GM12878 (cell line): ENCODE results near the gene RFFL. TPM values are rescaled to one million over a fixed set of nuclear protein-coding genes. Genes with fewer than 3 reads are reported as not detected.

Experiments used
- ATAC-seq: fragments of 200-7000 bp; cut with Tn5 transposase; 3 replicates; pipeline ENCODE4 v1.9.1; 2020; ENCODE audit warnings: mild to moderate bottlenecking, moderate library complexity
- BruUV-seq: library from RNA; stranded (reverse); fragments of 400-500 nt; replicated peaks from 2 replicates; lab custom pipeline; 2021; lab: Mats Ljungman, UMichigan
- CTCF ChIA-PET: fragments of 300-600 bp; sonication (Branson Sonifier 250); formaldehyde crosslinking; extraction: SDS; loops from one replicate; lab custom pipeline; 2021; ENCODE audit warnings: inconsistent platforms; lab: Yijun Ruan, JAX
- POLR2A ChIA-PET: fragments of 350-600 bp; formaldehyde crosslinking; extraction: SDS; loops from one replicate; lab custom pipeline; 2021; ENCODE audit warnings: inconsistent platforms; lab: Charles Lee
- RAD21 ChIA-PET: fragments of 300-600 bp; sonication (Branson Sonifier 250); formaldehyde crosslinking; loops from one replicate; lab custom pipeline; 2023; ENCODE audit warnings: antibody characterized with exemption; ENCODE audit not compliant: unreplicated experiment; lab: Charles Lee
- SMC1A ChIA-PET: fragments of 300-600 bp; sonication (Branson Sonifier 250); formaldehyde crosslinking; loops from one replicate; lab custom pipeline; 2023; ENCODE audit not compliant: unreplicated experiment, uncharacterized antibody; lab: Charles Lee
- DNase-seq: peaks from one replicate; pipeline ENCODE4 v3.0.0-alpha.2; 2011; ENCODE audit warnings: low read depth, low spot score
- FAIRE-seq: peaks from 3 replicates; lab custom pipeline; 2011; peaks lifted over from hg19 to GRCh38; lab: Jason Lieb, UNC
- H2AFZ ChIP-seq: 2 replicates; pipeline ENCODE4 v1.6.0; 2011; ENCODE audit warnings: low read depth, low read length, control low read depth; ENCODE audit not compliant: control insufficient read depth
- H3K27ac ChIP-seq: 2 replicates; pipeline ENCODE4 v1.5.1; 2011; ENCODE audit warnings: control low read depth; ENCODE audit not compliant: control insufficient read depth, insufficient read depth
- H3K27me3 ChIP-seq, 2 experiments: replicated peaks in 1 of 2; 2 replicates each; pipeline versions ENCODE4 v1.6.0 to v1.6.1; 2011; ENCODE audit warnings: low read length in 1 of 2; ENCODE audit not compliant: control insufficient read depth in 2 of 2, insufficient read depth in 2 of 2
- H3K36me3 ChIP-seq, 2 experiments: 2 replicates each; pipeline ENCODE4 v1.5.1; 2011; ENCODE audit warnings: low read length in 1 of 2; ENCODE audit not compliant: control insufficient read depth in 2 of 2, insufficient read depth in 2 of 2
- H3K4me1 ChIP-seq: 2 replicates; pipeline ENCODE4 v1.6.1; 2011; ENCODE audit warnings: mild to moderate bottlenecking, low read length, moderate library complexity, mixed read lengths; ENCODE audit not compliant: control insufficient read depth, insufficient read depth
- H3K4me2 ChIP-seq: 2 replicates; pipeline ENCODE4 v1.6.0; 2011; ENCODE audit warnings: control low read depth; ENCODE audit not compliant: control insufficient read depth, insufficient read depth
- H3K4me3 ChIP-seq: fragments of 200-600 bp; sonication (generic); 2 replicates; pipeline ENCODE4 v1.5.1; 2016
- H3K79me2 ChIP-seq: 2 replicates; pipeline ENCODE4 v1.6.0; 2011; ENCODE audit warnings: low read length; ENCODE audit not compliant: control insufficient read depth, insufficient read depth
- H3K9ac ChIP-seq: 2 replicates; pipeline ENCODE4 v1.8.0; 2011; ENCODE audit warnings: low read length, control low read depth, mixed read lengths; ENCODE audit not compliant: control insufficient read depth, insufficient read depth
- H3K9me3 ChIP-seq: replicated peaks from 3 replicates; pipeline ENCODE4 v1.5.1; 2011; ENCODE audit warnings: mild to moderate bottlenecking, low read length; ENCODE audit not compliant: control insufficient read depth, insufficient read depth
- H4K20me1 ChIP-seq: 2 replicates; pipeline ENCODE4 v1.6.0; 2011; ENCODE audit not compliant: control insufficient read depth, insufficient read depth
- CREB1 ChIP-seq: IDR thresholded peaks from 2 replicates; pipeline ENCODE4 v1.6.1; 2012; ENCODE audit warnings: low read depth, mild to moderate bottlenecking, inconsistent platforms
- EED ChIP-seq: sonication (generic); IDR thresholded peaks from 2 replicates; pipeline ENCODE4 v1.6.1; 2016; ENCODE audit warnings: antibody characterized with exemption, low read depth
- GABPA ChIP-seq: IDR thresholded peaks from 2 replicates; pipeline ENCODE4 v1.6.1; 2014; ENCODE audit warnings: antibody characterized with exemption, low read depth, mild to moderate bottlenecking, inconsistent platforms
- HCFC1 ChIP-seq: fragments of 150-350 bp; IDR thresholded peaks from 2 replicates; pipeline ENCODE4 v1.6.1; 2014; ENCODE audit warnings: low read length
- JUNB ChIP-seq: IDR thresholded peaks from 2 replicates; pipeline ENCODE4 v1.6.1; 2016; ENCODE audit warnings: antibody characterized with exemption, mild to moderate bottlenecking
- KAT2A ChIP-seq: conservative IDR thresholded peaks from 2 replicates; pipeline ENCODE4 v1.6.1; 2011; ENCODE audit warnings: low read depth, low read length; ENCODE audit not compliant: control insufficient read depth
- LARP7 ChIP-seq: fragments of 450-650 bp; IDR thresholded peaks from 2 replicates; pipeline ENCODE4 v1.6.1; 2017; ENCODE audit warnings: mild to moderate bottlenecking
- NR2C1 ChIP-seq: fragments of 450-650 bp; IDR thresholded peaks from 2 replicates; pipeline ENCODE4 v1.6.1; 2017; ENCODE audit warnings: antibody characterized with exemption, mild to moderate bottlenecking, moderate library complexity
- POLR2A ChIP-seq: IDR thresholded peaks from 2 replicates; pipeline ENCODE4 v1.6.1; 2011; ENCODE audit warnings: low read depth, mild to moderate bottlenecking, low read length
- RUNX3 ChIP-seq: IDR thresholded peaks from 2 replicates; pipeline ENCODE4 v1.6.1; 2012; ENCODE audit warnings: low read length, inconsistent platforms
- SMAD5 ChIP-seq: IDR thresholded peaks from 2 replicates; pipeline ENCODE4 v1.6.1; 2016; ENCODE audit warnings: antibody characterized with exemption, low read depth
- SMARCA5 ChIP-seq: fragments of 450-650 bp; IDR thresholded peaks from 2 replicates; pipeline ENCODE4 v1.6.1; 2017; ENCODE audit warnings: mild to moderate bottlenecking
- TCF7 ChIP-seq: IDR thresholded peaks from 2 replicates; pipeline ENCODE4 v1.6.1; 2014; ENCODE audit warnings: antibody characterized with exemption, borderline replicate concordance
- WGBS: methylation state at CpG from one replicate; pipeline ENCODE4 v1.1.6; 2016; ENCODE audit warnings: low lambda C conversion rate; ENCODE audit not compliant: insufficient replicate concordance, insufficient coverage; ENCODE audit errors: missing lambda C conversion rate; 5-methylcytosine and 5-hydroxymethylcytosine counted together
- in situ Hi-C: fragments of 300-500 bp; cut with MboI; formaldehyde crosslinking; loops from 9 replicates; pipeline ENCODE4 v1.14.3; 2018; ENCODE audit warnings: mixed read lengths
- intact Hi-C: fragments of 100-400 bp; cut with micrococcal nuclease; formaldehyde crosslinking; loops from one replicate; pipeline ENCODE4 v1.14.2; 2022; ENCODE audit not compliant: unreplicated experiment
- polyA plus RNA-seq, 11 experiments: library from polyadenylated mRNA; depleted of rRNA in 4 of 11; unstranded in 6 of 11; stranded (reverse) in 5 of 11; fragments of >200 nt; fragmentation: Nextera tagmentation in 4 of 11; fragmentation: Illumina TruSeq in 1 of 11; extraction: Ambion mirVana in 4 of 11; extraction: Trizol in 1 of 11; gene quantifications; 1 replicate in 1 of 11; 2 replicates in 10 of 11; pipeline versions ENCODE4 v1.2.1 to v1.2.3, GENCODE V29; 2011 to 2016; ENCODE audit warnings: inconsistent platforms in 2 of 11, missing spikeins in 2 of 11, low read depth in 1 of 11
- total RNA-seq, 4 experiments: library from RNA; depleted of rRNA in 3 of 4; stranded (reverse); fragments of >200 nt in 3 of 4; fragmentation: Illumina TruSeq in 1 of 4; extraction: Trizol in 1 of 4; gene quantifications; 2 replicates each; pipeline versions ENCODE4 v1.2.1 to v1.2.3, GENCODE V29; 2013 to 2021
- TF ChIP-seq, protein P1 (sequence below): IDR thresholded peaks from 2 replicates; pipeline ENCODE4 v1.6.1; 2012; ENCODE audit warnings: low read depth, low read length, improper control_type of control experiment
- TF ChIP-seq, protein P2 (sequence below): fragments of 450-650 bp; formaldehyde crosslinking; IDR thresholded peaks from 2 replicates; pipeline ENCODE4 v1.5.0; 2022; ENCODE audit warnings: mild to moderate bottlenecking, missing genetic modification characterization

RFFL gene
- total and polyA plus RNA-seq, 10 of the 15 experiments (the other 5 are each of a cell fraction or from before 2014, with no cell fraction given) = 4.7 to 56.1 (median 26.9) TPM

DNA sequence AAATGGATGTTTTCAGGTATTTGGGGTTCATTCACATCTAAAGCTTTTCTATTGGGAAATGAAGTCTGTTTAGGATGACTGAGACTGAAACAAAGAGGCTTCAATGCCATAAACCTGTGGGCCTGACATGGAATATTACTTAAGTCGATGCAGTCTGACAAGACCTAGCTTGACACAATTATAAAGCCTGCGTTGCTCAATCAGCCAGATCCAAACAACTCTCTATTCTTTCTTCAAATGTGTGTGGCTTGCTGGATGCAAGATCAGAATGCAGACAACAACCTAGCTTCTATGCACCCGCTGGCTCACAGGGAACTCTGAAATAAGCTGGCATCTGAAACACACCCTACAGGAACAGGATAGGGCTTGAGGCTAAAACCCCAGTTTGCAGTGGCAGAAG, 40.0 kb downstream of the RFFL start (continued):
- no peak for TF ChIP-seq CREB1
- no peak for TF ChIP-seq TCF7
- no peak for TF ChIP-seq JUNB
- TF ChIP-seq HCFC1 = no peak

DNA sequence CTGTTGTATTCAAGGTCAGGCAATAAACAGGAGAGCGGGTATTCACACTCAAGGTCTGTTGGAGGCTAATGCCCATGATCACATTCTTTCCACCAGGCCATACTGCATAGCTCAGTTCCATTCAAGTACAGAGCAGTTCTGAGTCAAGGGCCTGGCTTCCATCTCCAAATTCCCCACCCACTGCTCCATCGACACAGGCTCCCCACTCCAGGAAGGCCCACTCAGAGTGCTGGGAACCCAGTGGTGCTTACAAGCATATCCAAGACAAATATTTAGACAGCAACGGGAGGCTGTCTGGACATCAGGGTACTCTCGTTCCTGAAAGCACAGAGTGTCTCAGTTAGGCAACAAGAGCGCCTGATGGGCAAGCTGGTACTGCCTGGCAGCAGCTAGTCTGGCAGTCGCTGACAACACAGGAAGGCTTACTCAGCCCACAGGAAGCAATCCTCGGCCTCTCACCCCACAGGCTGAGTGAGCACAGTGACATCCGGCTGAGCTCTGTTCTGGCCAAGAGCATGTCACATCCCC, 40.9 kb downstream of the RFFL start:
- intact Hi-C loops = no loop called here
- H3K4me3 ChIP-seq = no peak overlapping the region
- SMC1A ChIA-PET = interaction anchor here (0.9 to 2.5 kb wide), 14 partner anchors 10 to 96 kb away, joined by 3 to 8 read pairs (median 3); no protein-coding TSS in a partner anchor
- no peaks in the 10 kb centered on the region for H3K27me3 ChIP-seq
- no peak overlapping the region for H3K9ac ChIP-seq
- TF ChIP-seq, protein P1, sequence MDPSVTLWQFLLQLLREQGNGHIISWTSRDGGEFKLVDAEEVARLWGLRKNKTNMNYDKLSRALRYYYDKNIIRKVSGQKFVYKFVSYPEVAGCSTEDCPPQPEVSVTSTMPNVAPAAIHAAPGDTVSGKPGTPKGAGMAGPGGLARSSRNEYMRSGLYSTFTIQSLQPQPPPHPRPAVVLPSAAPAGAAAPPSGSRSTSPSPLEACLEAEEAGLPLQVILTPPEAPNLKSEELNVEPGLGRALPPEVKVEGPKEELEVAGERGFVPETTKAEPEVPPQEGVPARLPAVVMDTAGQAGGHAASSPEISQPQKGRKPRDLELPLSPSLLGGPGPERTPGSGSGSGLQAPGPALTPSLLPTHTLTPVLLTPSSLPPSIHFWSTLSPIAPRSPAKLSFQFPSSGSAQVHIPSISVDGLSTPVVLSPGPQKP = no peak
- TF ChIP-seq LARP7 (no peak), SMARCA5 (no peak), POLR2A (peak; percentile 61), EED (no peak), NR2C1 (0 out of 2 replicates have a peak, but pooled peaks have one; percentile 24), GABPA (peak; percentile 67; the same call in 1 of the 2 replicates), SMAD5 (no peak), KAT2A (no peak), RUNX3 (peak; percentile 29; the same call in 1 of the 2 replicates)
- TF ChIP-seq, protein P2, sequence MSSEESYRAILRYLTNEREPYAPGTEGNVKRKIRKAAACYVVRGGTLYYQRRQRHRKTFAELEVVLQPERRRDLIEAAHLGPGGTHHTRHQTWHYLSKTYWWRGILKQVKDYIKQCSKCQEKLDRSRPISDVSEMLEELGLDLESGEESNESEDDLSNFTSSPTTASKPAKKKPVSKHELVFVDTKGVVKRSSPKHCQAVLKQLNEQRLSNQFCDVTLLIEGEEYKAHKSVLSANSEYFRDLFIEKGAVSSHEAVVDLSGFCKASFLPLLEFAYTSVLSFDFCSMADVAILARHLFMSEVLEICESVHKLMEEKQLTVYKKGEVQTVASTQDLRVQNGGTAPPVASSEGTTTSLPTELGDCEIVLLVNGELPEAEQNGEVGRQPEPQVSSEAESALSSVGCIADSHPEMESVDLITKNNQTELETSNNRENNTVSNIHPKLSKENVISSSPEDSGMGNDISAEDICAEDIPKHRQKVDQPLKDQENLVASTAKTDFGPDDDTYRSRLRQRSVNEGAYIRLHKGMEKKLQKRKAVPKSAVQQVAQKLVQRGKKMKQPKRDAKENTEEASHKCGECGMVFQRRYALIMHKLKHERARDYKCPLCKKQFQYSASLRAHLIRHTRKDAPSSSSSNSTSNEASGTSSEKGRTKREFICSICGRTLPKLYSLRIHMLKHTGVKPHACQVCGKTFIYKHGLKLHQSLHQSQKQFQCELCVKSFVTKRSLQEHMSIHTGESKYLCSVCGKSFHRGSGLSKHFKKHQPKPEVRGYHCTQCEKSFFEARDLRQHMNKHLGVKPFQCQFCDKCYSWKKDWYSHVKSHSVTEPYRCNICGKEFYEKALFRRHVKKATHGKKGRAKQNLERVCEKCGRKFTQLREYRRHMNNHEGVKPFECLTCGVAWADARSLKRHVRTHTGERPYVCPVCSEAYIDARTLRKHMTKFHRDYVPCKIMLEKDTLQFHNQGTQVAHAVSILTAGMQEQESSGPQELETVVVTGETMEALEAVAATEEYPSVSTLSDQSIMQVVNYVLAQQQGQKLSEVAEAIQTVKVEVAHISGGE (CRISPR knock-in tag) = no peak
- TF ChIP-seq, all 136 proteins: peak for 4
- ChIA-PET CTCF (interaction anchor here (0.6 to 1.8 kb wide), 6 partner anchors 10 to 475 kb away, joined by 3 to 6 read pairs (median 4); no protein-coding TSS in a partner anchor), POLR2A (interaction anchor here (0.5 to 2.4 kb wide), 6 partner anchors 9 to 278 kb away, joined by 3 to 6 read pairs (median 4); no protein-coding TSS in a partner anchor), RAD21 (interaction anchor here (1.0 to 1.5 kb wide), 5 partner anchors 9 to 67 kb away, joined by 3 to 6 read pairs (median 4); partner anchors contain the start of gene RFFL)
- DNase-seq (no peak), ATAC-seq (peak; percentile 88), FAIRE-seq (peak; percentile 23)
- Histone ChIP-seq H3K4me2 (peak overlapping the region; percentile 7; the same call in 1 of the 2 replicates), H3K36me3 (peaks cover 12 to 35% of the 10 kb centered on the region in 2 experiments; a peak in 3 of 4 replicates), H3K9me3 (no peaks in the 10 kb centered on the region), H3K79me2 (no peaks in the 10 kb centered on the region), H4K20me1 (no peaks in the 10 kb centered on the region), H3K4me1 (peaks cover 4% of the 10 kb centered on the region), H2AFZ (peak overlapping the region; percentile 21), H3K27ac (peak overlapping the region; percentile 34)
- 24% methylated on average over 8 of the region's 8 CpGs for WGBS
- no TSS peak for BruUV-seq
- in situ Hi-C loops = no loop called here
